Parathyroid adenoma (tissue), 2 donors: Measurements from ENCODE around the gene RPH3AL.

ENCODE experiments used
- H2AFZ ChIP-seq: fragments of 300-600 bp; sonication (generic); one replicate; pipeline ENCODE4 v1.7.0; 2017; ENCODE audit warnings: antibody characterized with exemption, mild to moderate bottlenecking
- H3K27ac ChIP-seq: fragments of 300-600 bp; sonication (generic); one replicate; pipeline ENCODE4 v1.7.0; 2017
- H3K27me3 ChIP-seq: fragments of 300-600 bp; sonication (generic); one replicate; pipeline ENCODE4 v1.7.0; 2017; ENCODE audit warnings: low read length; ENCODE audit not compliant: control insufficient read depth, insufficient read depth
- H3K36me3 ChIP-seq: fragments of 300-600 bp; sonication (generic); one replicate; pipeline ENCODE4 v1.7.0; 2017; ENCODE audit warnings: low read length; ENCODE audit not compliant: control insufficient read depth, insufficient read depth
- H3K4me1 ChIP-seq: fragments of 300-600 bp; sonication (generic); one replicate; pipeline ENCODE4 v1.7.0; 2017; ENCODE audit warnings: control low read depth
- H3K4me2 ChIP-seq: fragments of 300-600 bp; sonication (generic); one replicate; pipeline ENCODE4 v1.7.0; 2017; ENCODE audit warnings: low read length
- H3K4me3 ChIP-seq: fragments of 300-600 bp; sonication (generic); one replicate; pipeline ENCODE4 v1.7.0; 2017; ENCODE audit warnings: low read depth, low read length
- H3K79me2 ChIP-seq: fragments of 300-600 bp; sonication (generic); one replicate; pipeline ENCODE4 v1.7.0; 2017; ENCODE audit warnings: control low read depth
- H3K9ac ChIP-seq: fragments of 300-600 bp; sonication (generic); one replicate; pipeline ENCODE4 v1.7.0; 2017; ENCODE audit warnings: mild to moderate bottlenecking
- H3K9me3 ChIP-seq: fragments of 300-600 bp; sonication (generic); one replicate; pipeline ENCODE4 v1.7.0; 2017; ENCODE audit warnings: low read length; ENCODE audit not compliant: control insufficient read depth
- TF ChIP-seq, protein P1 (sequence below): fragments of 300-600 bp; sonication (generic); IDR thresholded peaks from one replicate; pipeline ENCODE4 v1.7.0; 2017; ENCODE audit warnings: antibody characterized with exemption, mild to moderate bottlenecking
- donor health status: primary hyperparathyroidism.

The RPH3AL gene

DNA sequence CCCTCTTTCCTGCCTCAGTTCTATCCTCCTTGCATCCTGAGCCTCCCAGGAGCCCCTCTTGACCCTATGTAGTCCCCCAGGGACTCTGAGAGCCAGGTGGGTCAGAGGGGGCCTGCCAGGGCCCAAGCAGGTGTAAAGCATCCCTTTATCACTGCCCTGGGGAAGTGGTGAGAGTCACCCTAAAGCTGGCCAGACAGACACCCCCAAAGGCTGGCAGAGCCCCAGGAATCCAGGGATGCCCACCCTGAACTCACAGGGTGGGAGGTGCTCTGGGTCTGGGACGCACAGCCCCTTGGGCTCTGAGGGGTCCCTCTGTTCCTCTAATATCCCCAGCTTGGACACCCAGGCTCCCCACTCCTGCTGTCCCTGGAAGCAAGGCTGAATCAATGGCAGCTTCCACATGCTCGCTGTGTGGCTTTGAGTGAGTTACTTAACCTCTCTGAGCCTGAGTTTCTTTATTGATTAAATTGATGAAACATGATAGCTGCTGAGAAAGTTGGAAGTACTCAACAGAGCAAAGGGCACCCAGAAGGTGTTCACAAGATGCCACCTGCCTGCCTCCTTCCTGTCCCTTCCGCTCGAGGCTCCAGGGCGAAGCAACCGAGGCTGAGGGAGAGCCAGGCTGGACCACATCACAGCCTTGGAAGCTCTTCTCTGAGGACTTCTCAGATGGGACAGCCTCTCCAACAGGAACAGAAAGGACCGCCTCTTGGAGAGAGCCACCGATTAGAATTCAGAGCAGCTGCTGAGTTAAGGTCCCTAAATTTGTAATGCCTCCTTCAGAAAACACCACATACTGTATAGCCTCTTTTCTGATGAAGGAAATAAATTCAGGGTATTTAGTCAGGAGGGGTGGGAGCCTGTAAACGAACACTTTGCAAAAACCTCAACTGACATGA is 104.0 kb downstream of the RPH3AL start:
- H3K9ac ChIP-seq, result no peak overlapping the region
- no peak overlapping the region for H3K4me2 ChIP-seq
- H3K9me3 ChIP-seq, result no peaks in the 10 kb centered on the region
- no peaks in the 10 kb centered on the region for H3K36me3 ChIP-seq
- H3K27me3 ChIP-seq, result no peaks in the 10 kb centered on the region
- no peak overlapping the region for H2AFZ ChIP-seq
- no peak overlapping the region for H3K27ac ChIP-seq
- TF ChIP-seq, protein P1, sequence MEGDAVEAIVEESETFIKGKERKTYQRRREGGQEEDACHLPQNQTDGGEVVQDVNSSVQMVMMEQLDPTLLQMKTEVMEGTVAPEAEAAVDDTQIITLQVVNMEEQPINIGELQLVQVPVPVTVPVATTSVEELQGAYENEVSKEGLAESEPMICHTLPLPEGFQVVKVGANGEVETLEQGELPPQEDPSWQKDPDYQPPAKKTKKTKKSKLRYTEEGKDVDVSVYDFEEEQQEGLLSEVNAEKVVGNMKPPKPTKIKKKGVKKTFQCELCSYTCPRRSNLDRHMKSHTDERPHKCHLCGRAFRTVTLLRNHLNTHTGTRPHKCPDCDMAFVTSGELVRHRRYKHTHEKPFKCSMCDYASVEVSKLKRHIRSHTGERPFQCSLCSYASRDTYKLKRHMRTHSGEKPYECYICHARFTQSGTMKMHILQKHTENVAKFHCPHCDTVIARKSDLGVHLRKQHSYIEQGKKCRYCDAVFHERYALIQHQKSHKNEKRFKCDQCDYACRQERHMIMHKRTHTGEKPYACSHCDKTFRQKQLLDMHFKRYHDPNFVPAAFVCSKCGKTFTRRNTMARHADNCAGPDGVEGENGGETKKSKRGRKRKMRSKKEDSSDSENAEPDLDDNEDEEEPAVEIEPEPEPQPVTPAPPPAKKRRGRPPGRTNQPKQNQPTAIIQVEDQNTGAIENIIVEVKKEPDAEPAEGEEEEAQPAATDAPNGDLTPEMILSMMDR, result no peak
- no peak overlapping the region for H3K4me3 ChIP-seq
- no peaks in the 10 kb centered on the region for H3K79me2 ChIP-seq
- no peaks in the 10 kb centered on the region for H3K4me1 ChIP-seq

DNA sequence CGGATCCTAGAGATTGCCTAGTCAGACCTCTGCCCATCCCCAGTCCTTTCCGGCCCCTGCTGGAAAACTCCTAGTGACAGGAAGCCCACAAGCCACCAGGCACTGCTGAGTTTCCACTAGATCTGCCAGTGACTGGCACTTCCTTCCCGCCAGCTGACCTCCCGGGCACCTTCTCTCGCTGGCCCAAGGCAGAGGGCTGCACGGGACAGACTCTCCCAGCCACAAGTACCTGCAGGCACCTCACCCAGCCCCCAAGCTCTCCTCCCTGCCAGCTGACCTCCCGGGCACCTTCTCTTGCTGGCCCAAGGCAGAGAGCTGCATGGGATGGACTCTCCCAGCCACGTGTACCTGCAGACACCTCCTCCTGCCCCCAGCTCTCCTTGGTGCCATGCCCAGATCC is 104.8 kb downstream of the RPH3AL start:
- Histone ChIP-seq H3K27ac (no peak overlapping the region), H3K4me1 (no peaks in the 10 kb centered on the region), H3K9me3 (no peaks in the 10 kb centered on the region), H3K4me2 (no peak overlapping the region), H3K79me2 (no peaks in the 10 kb centered on the region), H3K9ac (no peak overlapping the region), H2AFZ (no peak overlapping the region), H3K27me3 (no peaks in the 10 kb centered on the region), H3K4me3 (no peak overlapping the region), H3K36me3 (no peaks in the 10 kb centered on the region)
- TF ChIP-seq, protein P1, result no peak

DNA sequence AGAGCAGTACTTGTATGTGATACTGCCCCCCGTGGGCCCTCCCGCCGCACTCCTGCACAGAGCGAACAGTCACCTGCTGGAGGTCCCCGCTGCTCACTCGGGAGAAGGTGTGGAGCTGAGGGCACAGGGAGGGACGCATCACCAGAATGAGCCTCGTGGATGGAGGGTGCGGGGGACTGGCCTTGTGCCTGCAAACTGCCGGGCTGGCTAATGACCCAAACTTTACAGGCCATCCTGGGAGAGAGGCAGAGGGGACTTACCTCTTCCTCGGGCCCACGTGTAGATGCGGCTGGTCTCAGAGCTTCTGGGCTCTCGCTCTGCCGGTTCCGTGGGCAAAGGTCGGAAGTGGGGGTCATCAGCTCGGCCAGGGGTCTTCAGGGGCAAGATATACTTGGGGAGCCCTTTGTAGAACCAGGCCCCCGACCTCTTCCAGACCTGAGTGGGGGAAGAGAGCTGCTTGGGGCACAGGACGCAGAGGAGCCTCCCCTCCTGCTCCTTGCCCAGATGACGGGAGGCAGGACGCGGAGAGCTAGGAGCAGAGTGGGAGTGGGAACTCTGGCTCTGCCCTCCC is 105.7 kb downstream of the RPH3AL start:
- Histone ChIP-seq H2AFZ (no peak overlapping the region), H3K9ac (no peak overlapping the region), H3K36me3 (no peaks in the 10 kb centered on the region), H3K4me1 (no peaks in the 10 kb centered on the region), H3K27ac (no peak overlapping the region), H3K9me3 (no peaks in the 10 kb centered on the region), H3K79me2 (no peaks in the 10 kb centered on the region), H3K27me3 (no peaks in the 10 kb centered on the region), H3K4me2 (no peak overlapping the region), H3K4me3 (no peak overlapping the region)
- TF ChIP-seq, protein P1, result no peak

DNA sequence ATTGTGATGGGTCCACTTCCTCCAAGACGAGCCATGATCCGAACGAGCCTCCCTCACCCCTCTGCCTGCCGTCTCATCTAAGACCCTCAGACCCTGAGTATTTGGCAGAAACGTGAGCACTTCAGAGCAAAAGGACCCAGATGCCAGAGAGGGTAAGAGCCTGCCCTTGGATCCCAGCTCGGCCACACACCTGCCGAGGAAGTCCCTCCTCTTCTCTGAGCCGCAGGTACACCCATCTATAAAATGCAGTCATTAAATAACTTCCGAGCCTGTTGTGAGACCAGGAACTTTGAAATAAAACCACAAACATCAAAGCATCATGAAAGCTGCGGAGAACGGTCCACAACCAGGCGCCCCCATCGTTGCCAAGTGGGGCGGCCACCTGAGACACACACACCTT is 106.4 kb downstream of the RPH3AL start:
- no peaks in the 10 kb centered on the region for H3K9me3 ChIP-seq
- H3K27me3 ChIP-seq, result no peaks in the 10 kb centered on the region
- no peak overlapping the region for H3K4me3 ChIP-seq
- no peak overlapping the region for H3K4me2 ChIP-seq
- no peaks in the 10 kb centered on the region for H3K36me3 ChIP-seq
- no peak overlapping the region for H3K27ac ChIP-seq
- no peak overlapping the region for H2AFZ ChIP-seq
- TF ChIP-seq, protein P1, result no peak
- no peak overlapping the region for H3K9ac ChIP-seq
- H3K79me2 ChIP-seq, result no peaks in the 10 kb centered on the region
- H3K4me1 ChIP-seq, result no peaks in the 10 kb centered on the region
